HG02973 (cell line): ENCODE measurements around the gene ABCC11.
A peak's percentile ranks its signal among the peaks of the same experiment; 100 is the strongest.

ENCODE experiments used
- ATAC-seq: cut with Tn5 transposase; IDR thresholded peaks from one replicate; pipeline ENCODE4 v1.9.1; 2021; ENCODE audit warnings: moderate library complexity; ENCODE audit not compliant: unreplicated experiment

The ABCC11 gene

DNA sequence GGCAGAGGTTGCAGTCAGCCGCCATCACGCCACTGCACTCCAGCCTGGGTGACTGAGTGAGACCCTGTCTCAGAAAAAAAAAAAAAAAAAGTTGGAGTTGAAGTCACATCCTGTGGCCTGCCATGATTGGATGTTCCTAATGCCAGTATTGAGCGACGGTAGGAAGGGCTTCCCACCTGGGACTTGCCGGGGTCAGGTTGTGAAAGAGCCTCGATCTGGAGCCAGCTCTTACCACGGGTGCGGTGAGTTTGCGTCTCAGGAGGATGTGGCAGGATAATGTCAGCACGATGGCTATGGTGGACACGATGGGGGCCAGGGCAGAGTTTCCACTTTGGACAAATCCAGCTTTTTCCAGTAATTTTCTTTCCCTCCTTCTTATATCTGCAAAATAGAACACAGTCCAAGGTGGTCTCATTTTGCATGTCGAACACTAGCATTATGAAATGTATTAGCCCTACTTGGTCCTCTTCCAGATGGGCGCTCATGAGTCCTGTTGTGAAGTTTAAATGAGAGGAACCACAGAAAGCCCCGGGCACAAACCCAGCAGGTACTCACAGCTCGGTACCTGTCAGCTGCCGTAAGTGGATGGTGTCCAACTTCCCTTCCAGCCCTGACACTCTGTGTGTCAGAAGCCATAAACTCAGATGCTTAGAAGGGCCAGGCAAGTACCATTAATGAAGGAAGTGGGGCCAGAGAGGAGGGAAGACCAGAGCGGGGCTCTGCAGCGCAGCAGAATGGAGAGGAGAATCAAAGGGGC lies 113.7 kb downstream of the ABCC11 start:
- ATAC-seq: no peak

- no peak for ATAC-seq
These were observed 114.6 kb downstream of the ABCC11 start for GRCh38 chr16:48132696-48133095.

DNA sequence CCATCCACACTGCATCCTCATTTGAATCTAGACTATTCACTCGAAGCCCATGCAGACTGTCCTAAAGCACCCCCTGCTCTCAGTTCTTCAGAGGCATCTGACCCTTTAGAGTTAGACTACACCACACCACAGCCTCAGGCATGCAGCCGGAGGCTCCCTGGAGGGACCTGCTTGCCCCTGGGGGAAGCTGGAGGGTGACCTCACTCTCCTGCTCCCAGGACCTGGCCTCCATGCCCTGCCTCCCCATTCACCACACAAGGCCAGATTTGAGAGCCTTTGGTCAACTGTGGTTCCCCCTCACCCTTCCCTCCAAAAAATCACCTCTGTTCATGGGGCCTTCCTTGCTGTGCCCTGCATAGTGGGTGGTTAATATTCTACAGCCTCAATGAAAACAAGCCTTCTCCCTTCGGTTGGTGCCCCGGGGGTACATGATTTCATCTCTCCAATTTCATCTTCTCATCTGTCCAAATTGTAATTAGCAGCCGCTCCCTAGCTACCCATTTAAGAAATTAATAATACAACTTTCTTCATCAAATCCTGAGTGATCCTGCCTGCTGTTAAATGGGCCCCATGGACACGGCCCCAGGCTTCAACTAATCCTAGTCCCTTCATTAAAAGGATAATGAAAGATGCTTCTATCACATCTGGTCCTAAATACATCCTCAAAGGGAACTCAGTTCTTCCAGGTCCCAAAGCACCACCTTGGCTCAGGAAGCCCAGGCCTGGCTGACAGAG lies 116.0 kb downstream of the ABCC11 start:
- ATAC-seq: no peak

DNA sequence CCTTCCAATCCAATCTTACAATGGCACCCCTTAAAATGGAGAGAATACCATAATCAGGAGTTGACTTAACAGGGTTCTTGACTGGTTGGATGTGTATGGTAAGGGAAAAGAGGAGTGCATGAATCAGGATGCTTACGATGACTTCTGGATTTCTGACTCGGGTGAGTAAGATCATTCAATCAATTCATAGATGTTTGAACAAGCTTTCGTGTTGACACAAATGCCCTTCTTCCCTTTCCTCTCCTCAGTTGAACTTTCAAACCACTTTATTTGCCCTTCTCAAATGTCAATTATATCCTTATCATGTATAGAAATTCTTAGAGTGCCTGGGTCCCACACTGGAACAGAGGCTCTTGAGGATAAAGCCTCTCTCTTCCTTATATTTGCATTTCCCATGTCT lies 117.4 kb downstream of the ABCC11 start:
- ATAC-seq: no peak

GRCh38 chr16:48128769-48129168 lies 118.6 kb downstream of the ABCC11 start:
- ATAC-seq: no peak

GRCh38 chr16:48126801-48127644 lies 120.3 kb downstream of the ABCC11 start:
- no peak for ATAC-seq

DNA sequence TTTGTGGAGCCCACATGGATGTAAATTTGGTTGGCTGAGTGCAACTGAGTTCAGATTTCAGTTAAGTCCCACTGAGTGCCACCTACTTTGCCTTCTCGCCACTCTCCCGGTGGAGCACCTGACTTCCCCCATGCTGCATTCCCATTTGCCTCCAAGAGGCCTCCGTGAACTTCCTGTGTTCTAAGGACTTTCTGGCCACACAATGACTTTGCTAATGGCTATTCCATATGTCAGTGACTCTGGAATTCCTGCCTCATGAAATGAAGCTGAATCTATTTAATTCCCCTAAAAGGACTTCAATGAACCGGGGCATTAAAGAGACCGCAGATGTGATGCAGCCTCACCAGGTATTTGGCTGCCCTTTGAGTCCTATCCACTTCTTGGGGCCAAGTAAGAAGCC lies 121.5 kb downstream of the ABCC11 start:
- ATAC-seq: no peak

- ATAC-seq: no peak
These were observed 123.1 kb downstream of the ABCC11 start for GRCh38 chr16:48124266-48124665.

- ATAC-seq: peak; percentile 65
These were observed 124.1 kb downstream of the ABCC11 start for GRCh38 chr16:48123104-48123788.

DNA sequence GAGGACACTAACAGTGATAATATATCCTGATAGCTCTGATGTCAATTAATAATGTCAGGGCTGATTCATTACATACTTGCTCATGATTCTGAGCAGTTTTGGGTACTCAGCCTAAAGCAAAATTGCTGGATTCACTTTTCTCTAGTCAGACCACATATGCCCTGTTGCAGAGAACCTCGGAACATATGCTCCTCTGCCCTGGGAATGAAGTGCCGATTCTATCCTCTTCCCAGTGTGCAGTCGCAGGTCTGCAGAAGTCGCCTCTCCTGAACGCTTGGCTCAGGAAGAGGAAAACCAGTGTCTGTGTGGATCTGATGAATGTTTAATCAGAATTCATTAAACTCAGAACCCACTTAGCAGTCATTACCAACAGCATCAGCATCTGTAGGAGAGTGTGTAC lies 126.1 kb downstream of the ABCC11 start:
- no peak for ATAC-seq

- ATAC-seq: no peak
These were observed 128.5 kb downstream of the ABCC11 start for GRCh38 chr16:48118841-48119240.

GRCh38 chr16:48117217-48118105 lies 129.9 kb downstream of the ABCC11 start:
- ATAC-seq: peak; percentile 79
